Neural progenitor cell (in vitro differentiated cells): Measurements from ENCODE around the gene NRGN.

ENCODE experiments used
- EZH2 ChIP-seq: fragments of 200-600 bp; sonication (generic); IDR thresholded peaks from 2 replicates; pipeline ENCODE4 v1.6.1; 2017; ENCODE audit warnings: antibody characterized with exemption, mild to moderate bottlenecking, moderate library complexity
- EZH2phosphoT487 ChIP-seq: fragments of 200-600 bp; sonication (generic); IDR thresholded peaks from 2 replicates; pipeline ENCODE4 v1.6.1; 2017; ENCODE audit warnings: antibody characterized with exemption
- TF ChIP-seq, protein P1 (sequence below): fragments of 200-600 bp; sonication (generic); IDR thresholded peaks from 2 replicates; pipeline ENCODE4 v1.5.1; 2017; ENCODE audit warnings: antibody characterized with exemption, mild to moderate bottlenecking

DNA sequence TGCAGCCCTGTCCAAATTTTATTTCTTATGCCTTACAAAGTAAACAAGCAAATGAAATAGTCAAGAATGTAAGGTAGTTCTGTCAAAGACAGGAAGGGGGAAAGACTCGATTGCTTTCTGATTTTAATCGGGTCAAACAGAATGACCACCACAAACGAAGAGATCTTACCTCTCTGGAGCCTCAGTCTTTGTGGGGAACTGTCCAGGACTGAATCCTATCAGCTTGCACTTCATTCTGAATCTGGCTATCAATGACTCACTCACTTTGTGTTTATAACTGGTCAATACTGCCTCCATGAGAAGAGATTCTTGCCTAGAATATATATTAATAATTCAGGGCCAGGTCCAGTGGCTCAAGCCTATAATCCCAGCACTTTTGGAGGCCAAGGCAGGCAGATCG, 43.3 kb downstream of the NRGN start:
- TF ChIP-seq, protein P1, sequence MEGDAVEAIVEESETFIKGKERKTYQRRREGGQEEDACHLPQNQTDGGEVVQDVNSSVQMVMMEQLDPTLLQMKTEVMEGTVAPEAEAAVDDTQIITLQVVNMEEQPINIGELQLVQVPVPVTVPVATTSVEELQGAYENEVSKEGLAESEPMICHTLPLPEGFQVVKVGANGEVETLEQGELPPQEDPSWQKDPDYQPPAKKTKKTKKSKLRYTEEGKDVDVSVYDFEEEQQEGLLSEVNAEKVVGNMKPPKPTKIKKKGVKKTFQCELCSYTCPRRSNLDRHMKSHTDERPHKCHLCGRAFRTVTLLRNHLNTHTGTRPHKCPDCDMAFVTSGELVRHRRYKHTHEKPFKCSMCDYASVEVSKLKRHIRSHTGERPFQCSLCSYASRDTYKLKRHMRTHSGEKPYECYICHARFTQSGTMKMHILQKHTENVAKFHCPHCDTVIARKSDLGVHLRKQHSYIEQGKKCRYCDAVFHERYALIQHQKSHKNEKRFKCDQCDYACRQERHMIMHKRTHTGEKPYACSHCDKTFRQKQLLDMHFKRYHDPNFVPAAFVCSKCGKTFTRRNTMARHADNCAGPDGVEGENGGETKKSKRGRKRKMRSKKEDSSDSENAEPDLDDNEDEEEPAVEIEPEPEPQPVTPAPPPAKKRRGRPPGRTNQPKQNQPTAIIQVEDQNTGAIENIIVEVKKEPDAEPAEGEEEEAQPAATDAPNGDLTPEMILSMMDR = no peak
- TF ChIP-seq EZH2phosphoT487 (no peak), EZH2 (no peak)
